Activated T-cell treated with anti-CD3 and anti-CD28 coated beads for 48 hours (primary cell): Measurements from ENCODE around the gene TWSG1.

ENCODE experiments used
- DNase-seq: peaks from one replicate; pipeline ENCODE4 v3.0.0-alpha.2; 2020; ENCODE audit warnings: low read depth

Gene TWSG1

GRCh38 chr18:9334329-9334972 lies at the start of gene TWSG1:
TWSG1 (plus strand) TSS chr18:9334773; CDS start chr18:9337230, 2,457 bp downstream.
- peak; percentile 85 for DNase-seq

- no peak for DNase-seq
Observed at GRCh38 chr18:9285604-9286003, 49.0 kb upstream of the TWSG1 start.

DNA sequence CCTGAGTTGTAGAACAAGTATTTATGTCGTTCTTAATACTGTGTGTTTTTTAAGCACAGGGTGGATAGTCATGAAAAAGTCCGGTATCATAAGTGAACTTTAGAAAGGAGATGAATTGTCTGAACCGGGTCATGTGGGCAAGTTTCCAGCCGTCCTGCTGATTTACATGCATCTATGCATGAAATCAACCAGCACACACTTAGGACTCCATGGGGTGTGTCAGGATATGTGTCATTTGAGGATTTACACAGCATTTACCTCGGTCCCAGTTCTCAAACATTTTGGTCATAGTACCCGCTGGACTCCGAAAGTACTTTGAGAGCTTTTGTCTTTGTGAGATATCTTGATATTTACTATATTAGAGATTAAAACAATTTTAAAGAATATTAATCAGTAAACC lies 47.5 kb upstream of the TWSG1 start:
- DNase-seq: no peak

GRCh38 chr18:9289698-9290097 lies 44.9 kb upstream of the TWSG1 start:
- no peak for DNase-seq

DNA sequence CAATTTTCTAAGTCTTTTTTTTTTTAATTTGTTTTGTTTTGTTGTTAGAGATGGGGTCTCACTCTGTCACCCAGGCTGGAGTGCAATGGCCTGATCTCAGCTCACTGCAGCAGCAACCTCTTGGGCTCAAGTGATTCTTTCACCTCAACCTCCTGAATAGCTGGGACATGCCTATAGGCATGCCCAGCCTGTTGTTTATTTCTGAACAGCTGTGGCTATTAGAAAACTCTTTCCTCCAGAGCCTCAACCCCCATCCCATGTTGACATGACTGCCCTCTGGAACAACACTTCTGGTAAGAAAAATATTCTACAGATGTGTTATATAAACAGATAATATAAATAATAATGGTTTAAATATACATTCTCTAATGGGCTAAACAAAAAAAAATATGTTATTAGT lies 44.4 kb upstream of the TWSG1 start:
- DNase-seq: no peak

DNA sequence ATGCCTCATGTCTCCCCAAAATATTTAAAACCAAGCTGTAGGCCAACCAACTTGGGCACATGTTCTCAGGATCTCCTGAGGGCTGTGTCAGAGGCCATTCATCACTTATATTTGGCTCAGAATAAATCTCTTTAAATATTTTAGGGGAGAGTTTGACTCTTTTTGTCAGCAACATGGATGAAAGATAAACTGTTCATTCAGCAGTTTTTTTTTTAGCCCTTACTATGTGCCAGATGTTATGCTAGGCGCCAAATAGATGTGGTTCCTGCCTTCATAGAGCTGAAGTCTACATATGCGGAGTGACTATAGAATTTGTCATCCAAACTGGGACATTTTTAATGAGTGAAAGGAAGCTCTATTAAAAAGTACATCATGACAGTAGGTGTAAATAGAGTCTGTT lies 42.5 kb upstream of the TWSG1 start:
- DNase-seq: no peak

- DNase-seq: no peak
Observed at GRCh38 chr18:9293948-9294347, 40.6 kb upstream of the TWSG1 start.

- no peak for DNase-seq
Observed at GRCh38 chr18:9296233-9297006, 38.2 kb upstream of the TWSG1 start.

DNA sequence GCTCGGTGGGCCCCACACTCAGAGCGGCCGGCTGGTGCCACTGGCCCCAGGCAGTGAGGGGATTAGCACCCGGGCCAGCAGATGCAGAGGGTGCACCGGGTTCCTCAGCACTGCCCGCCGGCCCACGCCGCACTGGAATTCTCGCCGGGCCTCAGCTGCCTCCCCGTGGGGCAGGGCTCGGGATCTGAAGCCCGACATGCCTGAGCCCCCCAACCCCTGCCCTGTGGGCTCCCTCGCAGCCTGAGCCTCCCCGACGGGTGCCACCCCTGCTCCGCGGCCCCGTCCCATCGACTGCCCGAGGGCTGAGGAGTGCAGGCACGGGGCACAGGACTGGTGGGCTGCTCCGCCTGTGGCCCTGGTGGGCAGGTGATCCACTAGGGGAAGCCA lies 37.6 kb upstream of the TWSG1 start:
- no peak for DNase-seq

- DNase-seq: no peak
Observed at GRCh38 chr18:9304388-9305070, 30.0 kb upstream of the TWSG1 start.

DNA sequence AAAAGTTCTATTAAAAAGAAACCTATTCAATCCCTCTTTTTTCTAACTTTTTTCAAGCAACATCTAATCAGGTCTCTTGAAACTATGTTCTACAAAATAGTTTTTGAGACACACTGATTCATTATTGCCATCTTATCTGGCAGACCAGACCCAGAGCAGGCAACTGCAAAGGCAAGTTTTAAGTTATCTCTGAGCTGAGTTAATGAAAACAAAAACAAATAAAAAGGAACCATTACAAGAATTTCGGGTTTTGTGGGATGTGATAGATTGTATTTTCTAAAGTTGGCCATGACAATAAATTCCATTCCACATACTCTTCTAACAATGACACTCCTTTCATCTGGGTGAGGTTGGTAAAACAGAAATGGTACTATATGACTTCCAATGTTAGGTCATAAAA lies 15.2 kb upstream of the TWSG1 start:
- no peak for DNase-seq

- DNase-seq: no peak
Observed at GRCh38 chr18:9321017-9321452, 13.5 kb upstream of the TWSG1 start.

- DNase-seq: no peak
Observed at GRCh38 chr18:9321736-9322135, 12.8 kb upstream of the TWSG1 start.

- DNase-seq: no peak
Observed at GRCh38 chr18:9322744-9323143, 11.8 kb upstream of the TWSG1 start.

GRCh38 chr18:9323750-9324445 lies 10.7 kb upstream of the TWSG1 start:
- no peak for DNase-seq

DNA sequence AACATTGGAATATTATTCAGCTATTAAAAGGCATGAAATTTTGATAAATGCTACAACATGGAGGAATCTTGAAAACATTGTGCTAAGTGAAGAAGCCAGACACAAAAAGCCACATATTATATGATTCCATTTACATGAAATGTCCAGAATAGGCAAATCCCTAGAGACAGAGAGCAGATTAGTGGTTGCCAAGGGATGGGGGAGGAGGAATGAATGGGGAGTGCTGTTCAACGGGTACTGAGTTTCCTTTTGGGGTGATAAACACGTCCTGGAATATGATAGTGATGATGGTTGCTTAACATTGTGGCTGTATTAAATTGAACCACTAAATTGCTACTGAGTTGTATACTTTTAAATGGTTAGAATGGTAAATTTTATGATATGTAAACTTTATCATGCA lies 8.9 kb upstream of the TWSG1 start:
- DNase-seq: no peak

DNA sequence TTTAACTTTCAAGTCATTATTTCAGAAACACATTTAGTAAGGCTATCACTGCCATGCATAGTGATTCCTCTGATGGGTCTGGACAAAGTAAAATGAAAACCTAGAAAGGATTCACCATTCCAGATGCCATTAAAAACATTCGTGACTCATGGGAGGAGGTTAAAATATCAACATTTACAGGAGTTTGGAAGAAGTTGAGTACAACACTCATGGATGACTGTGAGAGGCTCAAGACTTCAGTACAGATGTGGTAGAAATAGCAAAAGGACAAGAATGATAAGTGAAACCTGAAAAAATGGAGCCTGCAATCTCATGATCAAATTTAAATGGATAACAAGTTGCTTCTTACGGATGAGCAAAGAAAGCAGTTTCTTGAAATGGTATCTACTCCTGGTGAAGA lies 5.8 kb upstream of the TWSG1 start:
- no peak for DNase-seq

DNA sequence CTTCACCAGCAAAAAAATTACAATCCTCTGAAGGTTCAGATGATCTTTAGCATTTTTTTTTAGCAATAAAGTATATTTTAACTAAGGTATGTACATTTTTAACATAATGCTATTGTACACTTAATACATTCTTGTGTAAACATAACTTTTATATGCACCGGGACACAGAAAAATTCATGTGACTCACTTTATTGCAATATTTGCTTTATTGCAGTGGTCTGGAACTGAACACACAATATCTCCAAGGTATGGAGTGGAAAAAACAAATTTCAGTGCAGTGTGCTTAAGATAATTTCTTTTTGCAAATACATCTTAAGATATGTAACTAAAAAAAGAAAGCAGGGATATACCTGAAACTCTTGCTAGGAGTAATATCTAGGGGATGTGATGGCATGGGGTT lies 5.1 kb upstream of the TWSG1 start:
- no peak for DNase-seq

- DNase-seq: no peak
Observed at GRCh38 chr18:9330419-9330818, 4.2 kb upstream of the TWSG1 start.

GRCh38 chr18:9333441-9334328 lies 888 bp upstream of the TWSG1 start:
- DNase-seq: peak; percentile 9

- DNase-seq: peak; percentile 28
Observed at GRCh38 chr18:9334973-9335696, 562 bp downstream of the TWSG1 start.
